ELR (cell line): ENCODE data around the gene ZSWIM4.

Experiments
- DNase-seq: peaks from one replicate; pipeline ENCODE4 v3.0.0-alpha.2; 2015; ENCODE audit warnings: low read depth

The ZSWIM4 gene

GRCh38 chr19:13794757-13795589, at the start of gene ZSWIM4:
ZSWIM4 (plus strand) TSS chr19:13795443; CDS start chr19:13795649, 206 bp downstream.
- peak; percentile 100 for DNase-seq

- DNase-seq, result no peak
These were observed 48.2 kb upstream of the ZSWIM4 start for GRCh38 chr19:13747098-13747453.

- peak; percentile 68 for DNase-seq
These were observed 46.9 kb upstream of the ZSWIM4 start for GRCh38 chr19:13748169-13748828.

GRCh38 chr19:13751436-13751835, 43.8 kb upstream of the ZSWIM4 start:
- DNase-seq, result no peak

- peak; percentile 56 for DNase-seq
These were observed 41.6 kb upstream of the ZSWIM4 start for GRCh38 chr19:13753622-13754021.

GRCh38 chr19:13756210-13756609, 39.0 kb upstream of the ZSWIM4 start:
- DNase-seq, result no peak

GRCh38 chr19:13757805-13758772, 37.2 kb upstream of the ZSWIM4 start:
- DNase-seq, result no peak

- no peak for DNase-seq
These were observed 36.4 kb upstream of the ZSWIM4 start for GRCh38 chr19:13758795-13759194.

- DNase-seq, result no peak
These were observed 33.8 kb upstream of the ZSWIM4 start for GRCh38 chr19:13761423-13761822.

GRCh38 chr19:13762635-13763235, 32.5 kb upstream of the ZSWIM4 start:
- no peak for DNase-seq

GRCh38 chr19:13763265-13763664, 32.0 kb upstream of the ZSWIM4 start:
- no peak for DNase-seq

GRCh38 chr19:13764101-13764807, 31.0 kb upstream of the ZSWIM4 start, which contains the start of gene MRI1:
MRI1 (plus strand) TSS chr19:13764522; CDS start chr19:13764589, 67 bp downstream.
- DNase-seq, result peak; percentile 82

- DNase-seq, result peak; percentile 52
These were observed 30.3 kb upstream of the ZSWIM4 start for GRCh38 chr19:13764821-13765394.

GRCh38 chr19:13765395-13766094, 29.7 kb upstream of the ZSWIM4 start:
- peak; percentile 47 for DNase-seq

- DNase-seq, result no peak
These were observed 29.2 kb upstream of the ZSWIM4 start for GRCh38 chr19:13766095-13766481.

- DNase-seq, result no peak
These were observed 26.7 kb upstream of the ZSWIM4 start for GRCh38 chr19:13768510-13768909.

GRCh38 chr19:13770013-13770635, 25.1 kb upstream of the ZSWIM4 start:
- no peak for DNase-seq

GRCh38 chr19:13774217-13775191, 20.7 kb upstream of the ZSWIM4 start, which contains the start of gene C19orf53:
C19orf53 (plus strand) TSS chr19:13774456; CDS start chr19:13774478, 22 bp downstream.
- DNase-seq, result peak; percentile 95
